NCI-H2081 (cell line): Measurements from ENCODE around the gene ZBTB11.
A peak's percentile ranks its signal among the peaks of the same experiment; 100 is the strongest.
"Not testable (repeated sequence)": the region's sequence is repeated elsewhere in the genome, so short reads cannot be mapped to it uniquely, and the experiment has no call there.

Experiments used
- DNase-seq, 2 experiments: peaks; one replicate each; lab custom pipeline; 2025; lab: John Stamatoyannopoulos, UW

The ZBTB11 gene

GRCh38 chr3:101643009-101643844 lies 33.7 kb downstream of the ZBTB11 start:
- no peak for DNase-seq

- no peak for DNase-seq
Measured at GRCh38 chr3:101642441-101642840, 34.5 kb downstream of the ZBTB11 start.

GRCh38 chr3:101641397-101642115 lies 35.4 kb downstream of the ZBTB11 start:
- not testable (repeated sequence) for DNase-seq

- no peak for DNase-seq
Measured at GRCh38 chr3:101640256-101640655, 36.7 kb downstream of the ZBTB11 start.

GRCh38 chr3:101639280-101639963 lies 37.5 kb downstream of the ZBTB11 start:
- DNase-seq: no peak

GRCh38 chr3:101638261-101638745 lies 38.6 kb downstream of the ZBTB11 start:
- no peak for DNase-seq

GRCh38 chr3:101637451-101637850 lies 39.5 kb downstream of the ZBTB11 start:
- no peak for DNase-seq

GRCh38 chr3:101635954-101636798 lies 40.8 kb downstream of the ZBTB11 start:
- peak; percentile 7 to 22 for DNase-seq

GRCh38 chr3:101635345-101635744 lies 41.6 kb downstream of the ZBTB11 start:
- no peak for DNase-seq

GRCh38 chr3:101634591-101635196 lies 42.2 kb downstream of the ZBTB11 start:
- no peak for DNase-seq

- DNase-seq: no peak
Measured at GRCh38 chr3:101633186-101633585, 43.7 kb downstream of the ZBTB11 start.

GRCh38 chr3:101632586-101632985 lies 44.3 kb downstream of the ZBTB11 start:
- DNase-seq: no peak

GRCh38 chr3:101631959-101632358 lies 45.0 kb downstream of the ZBTB11 start:
- not testable (repeated sequence) for DNase-seq

- no peak for DNase-seq
Measured at GRCh38 chr3:101631098-101631796, 45.7 kb downstream of the ZBTB11 start.

GRCh38 chr3:101629219-101629618 lies 47.7 kb downstream of the ZBTB11 start:
- no peak for DNase-seq

GRCh38 chr3:101625879-101626278 lies 51.1 kb downstream of the ZBTB11 start:
- DNase-seq: no peak

GRCh38 chr3:101624857-101625256 lies 52.1 kb downstream of the ZBTB11 start:
- DNase-seq: no peak

- no peak for DNase-seq
Measured at GRCh38 chr3:101623656-101624055, 53.3 kb downstream of the ZBTB11 start.

- DNase-seq: no peak
Measured at GRCh38 chr3:101619734-101620133, 57.2 kb downstream of the ZBTB11 start.

GRCh38 chr3:101618726-101619125 lies 58.2 kb downstream of the ZBTB11 start:
- no peak for DNase-seq

- no peak for DNase-seq
Measured at GRCh38 chr3:101617478-101617877, 59.5 kb downstream of the ZBTB11 start.
